ENCODE measurements around the gene MTCP1. TPM values are rescaled to one million over a fixed set of nuclear protein-coding genes. Genes with fewer than 3 reads are reported as not detected.

The MTCP1 gene
- 1 to 10 TPM; 3.4 to 5.5 (median 5.1) TPM for total RNA-seq

GRCh38 chrX:155070975-155071693 is at the start of gene MTCP1, which contains the start of the genes BRCC3 and CMC4:
Gene MTCP1 (minus strand): TSS chrX:155071136. CDS start chrX:155066010, 5,126 bp downstream.
Gene BRCC3 (plus strand): TSS chrX:155071508. CDS start chrX:155071528, 20 bp downstream.
Gene CMC4 (minus strand): TSS chrX:155071136. CDS start chrX:155064023, 7,113 bp downstream.
- no peaks in the 10 kb centered on the region for H3K27me3 Mint-ChIP-seq (ENCODE audit: low read depth)
- peak within 1 kb of the TSS; percentile 92 for H3K4me3 Mint-ChIP-seq
- peaks cover 50% of the 10 kb centered on the region for H3K4me1 Mint-ChIP-seq (ENCODE audit: low read depth)
- no peaks in the 10 kb centered on the region for H3K9me3 Mint-ChIP-seq
- peak; percentile 63 for DNase-seq
- peaks cover 20% of the 10 kb centered on the region for H3K36me3 Mint-ChIP-seq (ENCODE audit: insufficient read depth)
- ATAC-seq, result peak; percentile 95 to 97

- H3K4me3 Mint-ChIP-seq, result no peak overlapping the region
- ATAC-seq (no peak), DNase-seq (no peak)
- H3K27me3 Mint-ChIP-seq (ENCODE audit: low read depth), result no peaks in the 10 kb centered on the region
- no peaks in the 10 kb centered on the region for H3K9me3 Mint-ChIP-seq
- H3K4me1 Mint-ChIP-seq (ENCODE audit: low read depth), result no peaks in the 10 kb centered on the region
- peaks cover 32% of the 10 kb centered on the region for H3K36me3 Mint-ChIP-seq (ENCODE audit: insufficient read depth)
Observed at GRCh38 chrX:155115174-155115819, 44.4 kb upstream of the MTCP1 start.

GRCh38 chrX:155113097-155113496 is 42.2 kb upstream of the MTCP1 start:
- H3K9me3 Mint-ChIP-seq, result no peaks in the 10 kb centered on the region
- no peak overlapping the region for H3K4me3 Mint-ChIP-seq
- ATAC-seq, result no peak
- H3K27me3 Mint-ChIP-seq (ENCODE audit: low read depth), result no peaks in the 10 kb centered on the region
- DNase-seq, result no peak
- peaks cover 28% of the 10 kb centered on the region for H3K36me3 Mint-ChIP-seq (ENCODE audit: insufficient read depth)
- peaks cover 5% of the 10 kb centered on the region for H3K4me1 Mint-ChIP-seq (ENCODE audit: low read depth)

GRCh38 chrX:155112171-155112570 is 41.2 kb upstream of the MTCP1 start:
- peaks cover 34% of the 10 kb centered on the region for H3K36me3 Mint-ChIP-seq (ENCODE audit: insufficient read depth)
- no peak for DNase-seq
- H3K9me3 Mint-ChIP-seq, result no peaks in the 10 kb centered on the region

GRCh38 chrX:155108427-155108826 is 37.5 kb upstream of the MTCP1 start:
- no peak for DNase-seq
- H3K27me3 Mint-ChIP-seq (ENCODE audit: low read depth), result no peaks in the 10 kb centered on the region
- no peak overlapping the region for H3K4me3 Mint-ChIP-seq
- peaks cover 26% of the 10 kb centered on the region for H3K36me3 Mint-ChIP-seq (ENCODE audit: insufficient read depth)
- H3K4me1 Mint-ChIP-seq (ENCODE audit: low read depth), result peaks cover 7% of the 10 kb centered on the region
- no peaks in the 10 kb centered on the region for H3K9me3 Mint-ChIP-seq
- ATAC-seq, result peak; percentile 80 to 96

More at GRCh38 chrX:155112171-155112570, 41.2 kb upstream of the MTCP1 start:
- no peaks in the 10 kb centered on the region for H3K27me3 Mint-ChIP-seq (ENCODE audit: low read depth)
- H3K4me1 Mint-ChIP-seq (ENCODE audit: low read depth), result peaks cover 7% of the 10 kb centered on the region
- H3K4me3 Mint-ChIP-seq, result no peak overlapping the region
- ATAC-seq, result no peak

- Mint-ChIP-seq H3K9me3 (no peaks in the 10 kb centered on the region), H3K4me1 (ENCODE audit: low read depth) (peaks cover 7% of the 10 kb centered on the region), H3K4me3 (no peak overlapping the region), H3K36me3 (ENCODE audit: insufficient read depth) (peaks cover 21% of the 10 kb centered on the region), H3K27me3 (ENCODE audit: low read depth) (no peaks in the 10 kb centered on the region)
- DNase-seq, result no peak
- no peak for ATAC-seq
Observed at GRCh38 chrX:155105919-155106318, 35.0 kb upstream of the MTCP1 start.

GRCh38 chrX:155094468-155095061 is 23.6 kb upstream of the MTCP1 start:
- no peak for DNase-seq
- no peak overlapping the region for H3K4me3 Mint-ChIP-seq
- no peaks in the 10 kb centered on the region for H3K4me1 Mint-ChIP-seq (ENCODE audit: low read depth)
- peak; percentile 56 to 66 for ATAC-seq
- H3K9me3 Mint-ChIP-seq, result no peaks in the 10 kb centered on the region
- peaks cover 8% of the 10 kb centered on the region for H3K36me3 Mint-ChIP-seq (ENCODE audit: insufficient read depth)
- H3K27me3 Mint-ChIP-seq (ENCODE audit: low read depth), result no peaks in the 10 kb centered on the region

- Mint-ChIP-seq H3K4me1 (ENCODE audit: low read depth) (peaks cover 2% of the 10 kb centered on the region), H3K27me3 (ENCODE audit: low read depth) (no peaks in the 10 kb centered on the region), H3K9me3 (no peaks in the 10 kb centered on the region), H3K4me3 (no peak overlapping the region), H3K36me3 (ENCODE audit: insufficient read depth) (peaks cover 9% of the 10 kb centered on the region)
- ATAC-seq (no peak), DNase-seq (no peak)
Observed at GRCh38 chrX:155086961-155087735, 16.2 kb upstream of the MTCP1 start.

- H3K36me3 Mint-ChIP-seq (ENCODE audit: insufficient read depth), result peaks cover 12% of the 10 kb centered on the region
- DNase-seq, result peak; percentile 40
- no peaks in the 10 kb centered on the region for H3K9me3 Mint-ChIP-seq
- peak in 1 of 2 donors; percentile 52 for ATAC-seq
- H3K4me1 Mint-ChIP-seq (ENCODE audit: low read depth), result peaks cover 2% of the 10 kb centered on the region
- H3K4me3 Mint-ChIP-seq, result no peak overlapping the region
- no peaks in the 10 kb centered on the region for H3K27me3 Mint-ChIP-seq (ENCODE audit: low read depth)
Observed at GRCh38 chrX:155086202-155086840, 15.4 kb upstream of the MTCP1 start.

- ATAC-seq (no peak), DNase-seq (no peak)
- H3K9me3 Mint-ChIP-seq, result no peaks in the 10 kb centered on the region
- H3K27me3 Mint-ChIP-seq (ENCODE audit: low read depth), result no peaks in the 10 kb centered on the region
- H3K4me3 Mint-ChIP-seq, result peak overlapping the region; percentile 92
- H3K4me1 Mint-ChIP-seq (ENCODE audit: low read depth), result peaks cover 50% of the 10 kb centered on the region
- peaks cover 20% of the 10 kb centered on the region for H3K36me3 Mint-ChIP-seq (ENCODE audit: insufficient read depth)
Observed at GRCh38 chrX:155071694-155072280, 851 bp upstream of the MTCP1 start.

- Mint-ChIP-seq H3K9me3 (no peaks in the 10 kb centered on the region), H3K27me3 (ENCODE audit: low read depth) (no peaks in the 10 kb centered on the region), H3K4me3 (peak overlapping the region; percentile 83), H3K36me3 (ENCODE audit: insufficient read depth) (peaks cover 19% of the 10 kb centered on the region), H3K4me1 (ENCODE audit: low read depth) (peaks cover 49% of the 10 kb centered on the region)
- no peak for DNase-seq
- ATAC-seq, result no peak
Observed at GRCh38 chrX:155070663-155070974, 317 bp downstream of the MTCP1 start.

GRCh38 chrX:155070038-155070437 is 898 bp downstream of the MTCP1 start:
- Mint-ChIP-seq H3K36me3 (ENCODE audit: insufficient read depth) (peaks cover 13% of the 10 kb centered on the region), H3K9me3 (no peaks in the 10 kb centered on the region), H3K4me1 (ENCODE audit: low read depth) (peaks cover 43% of the 10 kb centered on the region), H3K4me3 (peak overlapping the region; percentile 83), H3K27me3 (ENCODE audit: low read depth) (no peaks in the 10 kb centered on the region)
- DNase-seq (no peak), ATAC-seq (no peak)

GRCh38 chrX:155069414-155069813 is 1.5 kb downstream of the MTCP1 start:
- ATAC-seq, result no peak
- Mint-ChIP-seq H3K36me3 (ENCODE audit: insufficient read depth) (peaks cover 12% of the 10 kb centered on the region), H3K9me3 (no peaks in the 10 kb centered on the region), H3K4me1 (ENCODE audit: low read depth) (peaks cover 42% of the 10 kb centered on the region), H3K4me3 (peak overlapping the region; percentile 83), H3K27me3 (ENCODE audit: low read depth) (no peaks in the 10 kb centered on the region)
- no peak for DNase-seq
